HEK293 (cell line): ENCODE results near the gene MEAF6.

Experiments used
- BCL11B ChIP-seq: fragments of 450-650 bp; formaldehyde crosslinking; IDR thresholded peaks from 2 replicates; pipeline ENCODE4 v1.5.1; 2016; ENCODE audit warnings: low read depth, missing biosample characterization, missing genetic modification characterization
- GLIS2 ChIP-seq: fragments of 450-650 bp; formaldehyde crosslinking; IDR thresholded peaks from 2 replicates; pipeline ENCODE4 v1.5.1; 2016; ENCODE audit warnings: missing biosample characterization, missing genetic modification characterization
- HOXD13 ChIP-seq: sonication (generic); formaldehyde crosslinking; IDR thresholded peaks from 2 replicates; pipeline ENCODE4 v1.8.0; 2022; ENCODE audit warnings: missing genetic modification reagents, borderline replicate concordance
- KLF8 ChIP-seq: fragments of 450-650 bp; formaldehyde crosslinking; IDR thresholded peaks from 2 replicates; pipeline ENCODE4 v1.5.1; 2016; ENCODE audit warnings: missing biosample characterization, missing genetic modification characterization
- MZF1 ChIP-seq: fragments of 450-650 bp; formaldehyde crosslinking; IDR thresholded peaks from 2 replicates; pipeline ENCODE4 v1.5.1; 2017; ENCODE audit warnings: missing biosample characterization, missing genetic modification characterization, borderline replicate concordance
- SCRT1 ChIP-seq: fragments of 450-650 bp; formaldehyde crosslinking; IDR thresholded peaks from 2 replicates; pipeline ENCODE4 v1.5.1; 2016; ENCODE audit warnings: missing biosample characterization, missing genetic modification characterization, borderline replicate concordance
- ZBTB7A ChIP-seq: fragments of 450-650 bp; formaldehyde crosslinking; IDR thresholded peaks from 2 replicates; pipeline ENCODE4 v1.5.1; 2016; ENCODE audit warnings: low read depth, missing biosample characterization, missing genetic modification characterization
- ZFP37 ChIP-seq: fragments of 450-650 bp; formaldehyde crosslinking; IDR thresholded peaks from 2 replicates; pipeline ENCODE4 v1.5.1; 2016; ENCODE audit warnings: missing biosample characterization, missing genetic modification characterization
- ZFP41 ChIP-seq: fragments of 450-650 bp; formaldehyde crosslinking; IDR thresholded peaks from 2 replicates; pipeline ENCODE4 v1.5.1; 2016; ENCODE audit warnings: missing biosample characterization, missing genetic modification characterization, borderline replicate concordance
- ZFP69B ChIP-seq: fragments of 450-650 bp; formaldehyde crosslinking; IDR thresholded peaks from 2 replicates; pipeline ENCODE4 v1.5.1; 2016; ENCODE audit warnings: missing biosample characterization, missing genetic modification characterization
- ZNF133 ChIP-seq: fragments of 450-650 bp; formaldehyde crosslinking; IDR thresholded peaks from 2 replicates; pipeline ENCODE4 v1.5.1; 2016; ENCODE audit warnings: missing biosample characterization, missing genetic modification characterization
- ZNF140 ChIP-seq: fragments of 450-650 bp; formaldehyde crosslinking; IDR thresholded peaks from 2 replicates; pipeline ENCODE4 v1.5.1; 2016; ENCODE audit warnings: missing biosample characterization, missing genetic modification characterization
- ZNF16 ChIP-seq: fragments of 450-650 bp; formaldehyde crosslinking; IDR thresholded peaks from 2 replicates; pipeline ENCODE4 v1.5.1; 2016; ENCODE audit warnings: low read depth, missing biosample characterization, missing genetic modification characterization
- ZNF175 ChIP-seq: fragments of 450-650 bp; formaldehyde crosslinking; IDR thresholded peaks from 2 replicates; pipeline ENCODE4 v1.5.1; 2016; ENCODE audit warnings: missing biosample characterization, missing genetic modification characterization
- ZNF521 ChIP-seq: fragments of 450-650 bp; formaldehyde crosslinking; IDR thresholded peaks from 2 replicates; pipeline ENCODE4 v1.5.1; 2017; ENCODE audit warnings: missing biosample characterization, mild to moderate bottlenecking, missing genetic modification characterization
- ZNF549 ChIP-seq: fragments of 450-650 bp; IDR thresholded peaks from 2 replicates; pipeline ENCODE4 v1.5.1; 2018; ENCODE audit warnings: missing biosample characterization, missing genetic modification characterization, mild to moderate bottlenecking, inconsistent platforms, moderate library complexity
- ZNF560 ChIP-seq: fragments of 450-650 bp; formaldehyde crosslinking; IDR thresholded peaks from 2 replicates; pipeline ENCODE4 v1.5.1; 2017; ENCODE audit warnings: missing biosample characterization, missing genetic modification characterization, borderline replicate concordance
- ZNF585B ChIP-seq: fragments of 450-650 bp; formaldehyde crosslinking; IDR thresholded peaks from 2 replicates; pipeline ENCODE4 v1.5.1; 2016; ENCODE audit warnings: missing biosample characterization, missing genetic modification characterization
- ZNF660 ChIP-seq: fragments of 450-650 bp; IDR thresholded peaks from 2 replicates; pipeline ENCODE4 v1.5.1; 2018; ENCODE audit warnings: missing biosample characterization, mild to moderate bottlenecking, missing genetic modification characterization
- ZNF670 ChIP-seq: fragments of 450-650 bp; formaldehyde crosslinking; IDR thresholded peaks from 2 replicates; pipeline ENCODE4 v1.5.1; 2016; ENCODE audit warnings: missing biosample characterization, missing genetic modification characterization, low read depth
- ZNF776 ChIP-seq: fragments of 450-650 bp; formaldehyde crosslinking; IDR thresholded peaks from 2 replicates; pipeline ENCODE4 v1.5.0; 2017; ENCODE audit warnings: missing biosample characterization, missing genetic modification characterization, borderline replicate concordance
- ZNF785 ChIP-seq: fragments of 450-650 bp; formaldehyde crosslinking; IDR thresholded peaks from 2 replicates; pipeline ENCODE4 v1.5.1; 2016; ENCODE audit warnings: missing biosample characterization, missing genetic modification characterization
- ZNF837 ChIP-seq: fragments of 450-650 bp; formaldehyde crosslinking; IDR thresholded peaks from 2 replicates; pipeline ENCODE4 v1.5.1; 2016; ENCODE audit warnings: missing biosample characterization, missing genetic modification characterization
- ZNF843 ChIP-seq: fragments of 450-650 bp; formaldehyde crosslinking; IDR thresholded peaks from 2 replicates; pipeline ENCODE4 v1.5.1; 2016; ENCODE audit warnings: missing biosample characterization, missing genetic modification characterization
- TF ChIP-seq, protein P1 (sequence below): sonication (generic); formaldehyde crosslinking; IDR thresholded peaks from 2 replicates; pipeline ENCODE4 v1.8.1; 2022; ENCODE audit warnings: mild to moderate bottlenecking, moderate library complexity, missing genetic modification reagents
- TF ChIP-seq, protein P2 (sequence below): fragments of 450-650 bp; formaldehyde crosslinking; IDR thresholded peaks from 2 replicates; pipeline ENCODE4 v1.5.1; 2016; ENCODE audit warnings: missing biosample characterization, missing genetic modification characterization
- TF ChIP-seq, protein P3 (sequence below): fragments of 450-650 bp; formaldehyde crosslinking; IDR thresholded peaks from 2 replicates; pipeline ENCODE4 v1.5.1; 2016; ENCODE audit warnings: missing biosample characterization, missing genetic modification characterization
- TF ChIP-seq, protein P4 (sequence below): fragments of 450-650 bp; formaldehyde crosslinking; IDR thresholded peaks from 2 replicates; pipeline ENCODE4 v1.5.1; 2016; ENCODE audit warnings: missing biosample characterization, missing genetic modification characterization
- TF ChIP-seq, protein P5 (sequence below): fragments of 450-650 bp; IDR thresholded peaks from 2 replicates; pipeline ENCODE4 v1.5.1; 2018; ENCODE audit warnings: missing biosample characterization, missing genetic modification characterization
- TF ChIP-seq, protein P6 (sequence below): fragments of 450-650 bp; formaldehyde crosslinking; IDR thresholded peaks from 2 replicates; pipeline ENCODE4 v1.5.1; 2016; ENCODE audit warnings: missing biosample characterization, missing genetic modification characterization, borderline replicate concordance
- TF ChIP-seq, protein P7 (sequence below): fragments of 450-650 bp; formaldehyde crosslinking; IDR thresholded peaks from 2 replicates; pipeline ENCODE4; 2016; ENCODE audit warnings: missing biosample characterization, missing genetic modification characterization

The MEAF6 gene

DNA sequence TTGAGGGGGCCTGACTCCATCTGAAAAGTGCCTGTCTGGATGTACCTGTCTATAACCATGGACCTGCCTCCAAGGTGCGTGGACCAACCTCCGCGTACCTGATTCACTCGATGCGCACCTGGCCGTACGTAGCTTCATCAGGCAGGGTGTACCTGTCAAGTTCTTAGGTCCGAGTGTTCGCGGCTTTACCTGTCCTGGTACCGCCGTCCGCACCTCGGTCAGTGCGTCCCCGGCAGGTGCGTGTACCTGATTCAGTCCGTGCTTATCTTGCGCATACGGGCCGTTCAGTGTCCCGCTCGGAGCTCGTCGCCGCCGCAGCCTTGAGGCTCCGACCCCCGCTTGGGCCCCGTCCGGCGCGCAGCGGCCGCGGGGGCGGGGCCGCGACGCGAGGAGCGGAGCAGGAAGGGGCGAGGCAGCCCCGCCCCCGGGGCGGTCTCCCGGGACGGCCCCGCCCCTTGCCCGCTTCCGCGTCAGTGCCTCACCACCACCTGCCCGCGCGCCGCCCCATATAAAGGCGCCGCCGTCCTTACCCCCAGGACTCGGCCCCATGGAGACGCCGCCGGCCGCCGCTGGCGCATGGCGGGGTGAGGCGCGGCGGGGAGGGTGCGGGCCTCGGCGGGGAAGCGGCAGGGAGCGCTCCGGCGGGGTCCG, 40.4 kb downstream of the MEAF6 start, which contains the start of gene ZC3H12A (continued):
- TF ChIP-seq MZF1 (tag by site-specific recombination) (no peak), ZNF560 (tag by site-specific recombination) (no peak), KLF8 (tag by site-specific recombination) (peak; percentile 45; the same call in 1 of the 2 replicates), ZNF785 (no peak), ZNF776 (tag by site-specific recombination) (no peak), ZNF837 (tag by site-specific recombination) (no peak), ZNF549 (tag by site-specific recombination) (no peak), ZNF140 (tag by site-specific recombination) (no peak), ZNF843 (tag by site-specific recombination) (0 out of 2 replicates have a peak, but pooled peaks have one; percentile 13), ZFP69B (tag by site-specific recombination) (no peak), ZNF585B (tag by site-specific recombination) (no peak), SCRT1 (tag by site-specific recombination) (no peak), HOXD13 (CRISPR knock-in tag) (no peak), ZFP41 (tag by site-specific recombination) (no peak), GLIS2 (tag by site-specific recombination) (peak; percentile 59), ZNF521 (tag by site-specific recombination) (no peak), ZNF670 (no peak), ZFP37 (no peak), ZNF16 (no peak), BCL11B (tag by site-specific recombination) (no peak), ZNF133 (tag by site-specific recombination) (no peak), ZNF175 (tag by site-specific recombination) (no peak), ZBTB7A (tag by site-specific recombination) (no peak), ZNF660 (tag by site-specific recombination) (peak; percentile 60; the same call in 1 of the 2 replicates)
- TF ChIP-seq, protein P1, sequence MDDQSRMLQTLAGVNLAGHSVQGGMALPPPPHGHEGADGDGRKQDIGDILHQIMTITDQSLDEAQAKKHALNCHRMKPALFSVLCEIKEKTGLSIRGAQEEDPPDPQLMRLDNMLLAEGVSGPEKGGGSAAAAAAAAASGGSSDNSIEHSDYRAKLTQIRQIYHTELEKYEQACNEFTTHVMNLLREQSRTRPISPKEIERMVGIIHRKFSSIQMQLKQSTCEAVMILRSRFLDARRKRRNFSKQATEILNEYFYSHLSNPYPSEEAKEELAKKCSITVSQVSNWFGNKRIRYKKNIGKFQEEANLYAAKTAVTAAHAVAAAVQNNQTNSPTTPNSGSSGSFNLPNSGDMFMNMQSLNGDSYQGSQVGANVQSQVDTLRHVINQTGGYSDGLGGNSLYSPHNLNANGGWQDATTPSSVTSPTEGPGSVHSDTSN (CRISPR knock-in tag) = peak; percentile 40; the same call in 1 of the 2 replicates
- TF ChIP-seq, protein P2, sequence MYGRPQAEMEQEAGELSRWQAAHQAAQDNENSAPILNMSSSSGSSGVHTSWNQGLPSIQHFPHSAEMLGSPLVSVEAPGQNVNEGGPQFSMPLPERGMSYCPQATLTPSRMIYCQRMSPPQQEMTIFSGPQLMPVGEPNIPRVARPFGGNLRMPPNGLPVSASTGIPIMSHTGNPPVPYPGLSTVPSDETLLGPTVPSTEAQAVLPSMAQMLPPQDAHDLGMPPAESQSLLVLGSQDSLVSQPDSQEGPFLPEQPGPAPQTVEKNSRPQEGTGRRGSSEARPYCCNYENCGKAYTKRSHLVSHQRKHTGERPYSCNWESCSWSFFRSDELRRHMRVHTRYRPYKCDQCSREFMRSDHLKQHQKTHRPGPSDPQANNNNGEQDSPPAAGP = peak; percentile 46; the same call in 1 of the 2 replicates
- TF ChIP-seq, protein P3, sequence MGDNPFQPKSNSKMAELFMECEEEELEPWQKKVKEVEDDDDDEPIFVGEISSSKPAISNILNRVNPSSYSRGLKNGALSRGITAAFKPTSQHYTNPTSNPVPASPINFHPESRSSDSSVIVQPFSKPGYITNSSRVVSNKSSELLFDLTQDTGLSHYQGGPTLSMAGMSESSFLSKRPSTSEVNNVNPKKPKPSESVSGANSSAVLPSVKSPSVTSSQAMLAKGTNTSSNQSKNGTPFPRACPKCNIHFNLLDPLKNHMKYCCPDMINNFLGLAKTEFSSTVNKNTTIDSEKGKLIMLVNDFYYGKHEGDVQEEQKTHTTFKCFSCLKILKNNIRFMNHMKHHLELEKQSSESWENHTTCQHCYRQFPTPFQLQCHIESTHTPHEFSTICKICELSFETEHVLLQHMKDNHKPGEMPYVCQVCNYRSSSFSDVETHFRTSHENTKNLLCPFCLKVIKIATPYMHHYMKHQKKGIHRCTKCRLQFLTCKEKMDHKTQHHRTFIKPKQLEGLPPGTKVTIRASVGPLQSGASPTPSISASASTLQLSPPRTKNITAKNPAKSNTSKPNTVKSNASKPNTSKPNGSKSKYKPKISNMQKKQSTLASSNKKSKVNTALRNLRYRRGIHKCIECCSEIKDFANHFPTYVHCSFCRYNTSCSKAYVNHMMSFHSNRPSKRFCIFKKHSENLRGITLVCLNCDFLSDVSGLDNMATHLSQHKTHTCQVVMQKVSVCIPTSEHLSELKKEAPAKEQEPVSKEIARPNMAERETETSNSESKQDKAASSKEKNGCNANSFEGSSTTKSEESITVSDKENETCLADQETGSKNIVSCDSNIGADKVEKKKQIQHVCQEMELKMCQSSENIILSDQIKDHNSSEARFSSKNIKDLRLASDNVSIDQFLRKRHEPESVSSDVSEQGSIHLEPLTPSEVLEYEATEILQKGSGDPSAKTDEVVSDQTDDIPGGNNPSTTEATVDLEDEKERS = no peak
- TF ChIP-seq, protein P4, sequence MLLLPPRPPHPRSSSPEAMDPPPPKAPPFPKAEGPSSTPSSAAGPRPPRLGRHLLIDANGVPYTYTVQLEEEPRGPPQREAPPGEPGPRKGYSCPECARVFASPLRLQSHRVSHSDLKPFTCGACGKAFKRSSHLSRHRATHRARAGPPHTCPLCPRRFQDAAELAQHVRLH (tag by site-specific recombination) = no peak
- TF ChIP-seq, protein P5, sequence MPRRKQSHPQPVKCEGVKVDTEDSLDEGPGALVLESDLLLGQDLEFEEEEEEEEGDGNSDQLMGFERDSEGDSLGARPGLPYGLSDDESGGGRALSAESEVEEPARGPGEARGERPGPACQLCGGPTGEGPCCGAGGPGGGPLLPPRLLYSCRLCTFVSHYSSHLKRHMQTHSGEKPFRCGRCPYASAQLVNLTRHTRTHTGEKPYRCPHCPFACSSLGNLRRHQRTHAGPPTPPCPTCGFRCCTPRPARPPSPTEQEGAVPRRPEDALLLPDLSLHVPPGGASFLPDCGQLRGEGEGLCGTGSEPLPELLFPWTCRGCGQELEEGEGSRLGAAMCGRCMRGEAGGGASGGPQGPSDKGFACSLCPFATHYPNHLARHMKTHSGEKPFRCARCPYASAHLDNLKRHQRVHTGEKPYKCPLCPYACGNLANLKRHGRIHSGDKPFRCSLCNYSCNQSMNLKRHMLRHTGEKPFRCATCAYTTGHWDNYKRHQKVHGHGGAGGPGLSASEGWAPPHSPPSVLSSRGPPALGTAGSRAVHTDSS (tag by site-specific recombination) = no peak
- TF ChIP-seq, protein P6, sequence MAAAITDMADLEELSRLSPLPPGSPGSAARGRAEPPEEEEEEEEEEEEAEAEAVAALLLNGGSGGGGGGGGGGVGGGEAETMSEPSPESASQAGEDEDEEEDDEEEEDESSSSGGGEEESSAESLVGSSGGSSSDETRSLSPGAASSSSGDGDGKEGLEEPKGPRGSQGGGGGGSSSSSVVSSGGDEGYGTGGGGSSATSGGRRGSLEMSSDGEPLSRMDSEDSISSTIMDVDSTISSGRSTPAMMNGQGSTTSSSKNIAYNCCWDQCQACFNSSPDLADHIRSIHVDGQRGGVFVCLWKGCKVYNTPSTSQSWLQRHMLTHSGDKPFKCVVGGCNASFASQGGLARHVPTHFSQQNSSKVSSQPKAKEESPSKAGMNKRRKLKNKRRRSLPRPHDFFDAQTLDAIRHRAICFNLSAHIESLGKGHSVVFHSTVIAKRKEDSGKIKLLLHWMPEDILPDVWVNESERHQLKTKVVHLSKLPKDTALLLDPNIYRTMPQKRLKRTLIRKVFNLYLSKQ (tag by site-specific recombination) = no peak
- TF ChIP-seq, protein P7, sequence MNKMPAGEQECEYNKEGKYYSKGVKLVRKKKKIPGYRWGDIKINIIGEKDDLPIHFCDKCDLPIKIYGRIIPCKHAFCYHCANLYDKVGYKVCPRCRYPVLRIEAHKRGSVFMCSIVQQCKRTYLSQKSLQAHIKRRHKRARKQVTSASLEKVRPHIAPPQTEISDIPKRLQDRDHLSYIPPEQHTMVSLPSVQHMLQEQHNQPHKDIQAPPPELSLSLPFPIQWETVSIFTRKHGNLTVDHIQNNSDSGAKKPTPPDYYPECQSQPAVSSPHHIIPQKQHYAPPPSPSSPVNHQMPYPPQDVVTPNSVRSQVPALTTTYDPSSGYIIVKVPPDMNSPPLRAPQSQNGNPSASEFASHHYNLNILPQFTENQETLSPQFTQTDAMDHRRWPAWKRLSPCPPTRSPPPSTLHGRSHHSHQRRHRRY = no peak
